HL-60/S4 (cell line): Measurements from ENCODE around the gene ATG4C.
"Not testable (repeated sequence)": the region's sequence is repeated elsewhere in the genome, so short reads cannot be mapped to it uniquely, and the experiment has no call there.

Source experiments
- in situ Hi-C: fragments of 300-500 bp; cut with MboI; formaldehyde crosslinking; loops from 2 replicates; pipeline ENCODE4 v1.14.3; 2022; ENCODE audit warnings: low sequenced_read_pairs

ATG4C gene

DNA sequence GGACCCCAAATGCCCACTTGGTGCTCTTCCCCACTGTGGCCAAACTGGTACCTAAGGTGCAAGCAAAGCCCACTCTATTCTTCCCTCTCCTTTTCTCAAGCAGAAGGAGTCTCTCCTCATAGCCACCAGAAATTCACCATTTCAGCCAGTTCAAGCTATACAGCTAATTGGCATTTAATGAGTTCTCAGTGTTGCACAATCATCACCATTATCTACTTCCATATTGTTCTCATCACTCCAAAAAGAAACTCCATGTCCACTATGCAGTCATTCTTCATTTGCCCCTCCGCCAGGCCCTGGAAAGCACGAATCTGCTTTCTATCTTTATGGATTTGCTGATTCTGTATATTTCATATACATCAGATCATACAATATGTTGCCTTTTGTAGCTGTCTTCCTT is 9.9 kb upstream of the ATG4C start:
- in situ Hi-C loops, result no loop called here

DNA sequence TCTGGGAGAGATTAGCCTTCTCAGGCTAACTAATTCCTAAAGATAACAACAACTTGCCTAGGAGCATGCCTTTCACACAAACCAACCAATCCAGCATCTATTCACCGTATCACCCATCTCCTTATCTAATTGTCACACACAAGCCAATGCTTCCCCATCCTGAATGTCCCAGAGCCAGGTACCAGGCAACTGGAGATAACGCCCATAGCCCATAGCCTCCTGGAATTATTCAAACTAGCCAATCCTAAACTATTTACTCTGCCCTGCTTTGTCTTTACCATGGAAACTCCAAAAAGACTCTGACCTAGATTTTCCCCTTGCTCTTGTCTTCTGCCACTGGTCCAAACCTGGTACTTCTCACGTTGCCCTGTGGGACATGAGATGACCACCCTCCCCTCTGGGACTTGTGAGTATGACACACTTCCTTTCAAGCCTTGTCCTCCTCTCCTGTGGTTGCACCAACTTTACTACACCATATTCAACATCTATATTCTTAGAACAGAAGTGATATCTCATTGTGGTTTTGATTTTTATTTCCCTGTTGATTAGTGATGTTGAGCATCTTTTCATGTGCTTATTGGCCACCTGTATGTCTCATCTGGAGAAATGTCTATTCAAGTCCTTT is 8.8 kb upstream of the ATG4C start:
- in situ Hi-C loops, result no loop called here

DNA sequence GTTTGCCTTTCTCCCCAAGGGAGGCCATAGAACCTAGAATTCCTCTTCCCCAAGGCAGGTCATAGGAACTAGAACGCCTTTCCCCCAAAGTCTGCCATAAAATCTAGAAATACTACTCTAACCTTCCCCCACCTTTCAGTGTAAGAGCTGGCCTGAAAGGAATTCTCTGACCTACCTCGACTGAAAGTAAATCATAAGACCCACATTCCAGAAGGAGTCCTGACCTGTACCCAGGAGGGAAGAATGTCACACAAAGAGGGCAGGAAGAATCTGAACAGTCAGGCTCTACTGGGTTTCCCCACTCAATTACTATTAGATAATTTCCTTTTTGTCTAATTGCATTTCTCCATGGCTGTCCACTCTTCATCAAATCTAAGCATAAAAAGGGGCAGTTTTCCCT is 5.7 kb upstream of the ATG4C start:
- in situ Hi-C loops, result no loop called here

DNA sequence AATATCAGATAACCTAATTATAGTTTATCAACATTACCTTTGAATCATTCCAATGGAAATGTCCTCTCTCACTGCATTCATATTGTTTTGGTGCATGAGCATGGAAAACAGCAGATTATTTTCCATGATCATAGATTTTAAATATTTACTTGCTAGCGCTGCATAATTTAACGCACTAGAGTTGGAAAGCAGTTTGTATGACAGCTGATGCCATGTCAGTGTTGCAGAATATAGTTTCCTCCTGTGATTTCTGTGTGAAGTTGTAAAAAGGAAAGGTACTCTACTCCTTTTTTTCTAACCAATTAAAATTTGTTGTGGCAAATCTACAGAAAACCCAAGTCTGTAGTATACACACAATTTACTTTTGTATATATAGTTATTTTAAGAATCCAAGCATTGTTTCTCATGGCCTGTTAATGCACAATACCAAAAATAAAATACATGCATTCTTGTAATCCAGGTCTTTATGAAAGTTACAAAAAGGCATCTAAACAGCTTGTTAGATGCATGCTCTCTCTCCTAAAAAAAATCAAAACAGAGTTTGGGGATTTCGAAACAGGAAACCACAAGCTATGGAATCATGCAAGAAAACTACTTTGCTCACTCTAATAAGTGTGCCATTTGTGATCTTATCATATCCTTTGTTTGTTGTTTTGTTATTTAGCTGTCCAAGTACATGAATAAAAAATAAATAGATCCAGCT is 1.9 kb upstream of the ATG4C start:
- in situ Hi-C loops, result no loop called here

DNA sequence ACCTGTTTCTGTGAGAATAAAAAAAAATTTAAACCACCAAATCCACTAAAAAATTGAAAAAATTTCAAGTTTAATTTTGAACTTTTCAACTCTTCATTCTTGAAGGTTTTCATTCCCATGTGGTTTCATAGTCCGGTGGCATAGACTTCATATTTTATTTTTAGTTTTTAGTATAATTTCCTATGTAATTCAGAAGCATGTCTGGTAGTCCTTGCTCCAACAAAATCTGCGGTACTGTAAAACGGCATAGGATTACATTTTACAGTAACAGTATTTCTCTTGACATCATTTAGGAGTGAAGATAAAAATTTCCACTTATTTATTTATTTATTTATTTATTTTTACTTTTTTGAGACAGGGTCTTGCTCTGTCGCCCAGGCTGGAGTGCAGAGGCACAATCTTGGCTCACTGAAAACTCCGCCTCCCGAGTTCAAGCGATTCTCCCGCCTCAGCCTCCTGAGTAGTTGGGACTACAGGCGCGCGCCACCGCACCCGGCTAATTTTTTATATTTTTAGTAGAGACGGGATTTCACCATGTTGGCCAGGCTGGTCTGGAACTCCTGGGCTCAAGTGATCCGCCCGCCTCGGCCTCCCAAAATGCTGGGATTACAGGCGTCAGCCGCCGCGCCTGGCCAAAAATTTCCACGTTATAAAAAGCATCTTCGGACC is 1.3 kb upstream of the ATG4C start:
- in situ Hi-C loops, result not testable (repeated sequence)

DNA sequence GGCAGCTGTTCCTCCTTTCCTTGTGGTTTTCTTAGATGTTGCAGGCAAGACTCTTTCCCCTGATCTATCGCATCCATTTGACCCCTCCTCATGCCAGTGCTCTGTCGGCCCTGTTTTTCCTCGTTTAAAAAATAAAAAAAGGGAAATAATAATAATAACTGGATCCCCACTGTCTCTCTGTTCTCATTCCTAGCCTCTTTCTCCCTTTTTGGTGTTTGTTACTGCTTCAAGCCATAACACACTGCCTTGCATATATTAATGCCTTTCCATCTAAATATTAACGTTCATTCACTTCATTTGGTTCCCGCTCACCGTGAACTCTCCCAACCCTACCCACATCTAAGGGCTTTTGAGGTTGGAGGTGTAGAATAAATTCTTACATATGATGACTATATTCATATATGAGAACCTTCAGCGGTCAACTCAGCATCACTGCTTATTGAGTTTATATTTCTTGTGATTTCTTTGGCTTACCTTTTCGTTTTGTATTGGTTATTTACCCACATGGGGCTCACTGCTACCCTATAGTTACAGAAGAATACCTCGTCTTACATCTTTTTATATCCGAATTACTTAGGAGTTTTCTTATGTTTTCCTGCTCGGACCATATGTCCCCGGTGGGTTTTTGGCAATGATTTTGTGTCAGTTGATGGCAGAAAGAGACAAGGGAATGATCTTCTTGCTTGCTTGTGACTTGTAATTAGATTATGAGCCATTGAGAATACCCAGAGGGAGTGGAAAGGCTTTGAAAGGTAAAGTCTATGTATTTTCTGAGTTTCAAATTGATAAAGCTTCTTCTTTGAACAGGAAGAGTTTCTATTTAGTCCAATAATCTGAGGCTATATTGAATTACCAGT is 805 bp downstream of the ATG4C start:
- in situ Hi-C loops, result no loop called here

DNA sequence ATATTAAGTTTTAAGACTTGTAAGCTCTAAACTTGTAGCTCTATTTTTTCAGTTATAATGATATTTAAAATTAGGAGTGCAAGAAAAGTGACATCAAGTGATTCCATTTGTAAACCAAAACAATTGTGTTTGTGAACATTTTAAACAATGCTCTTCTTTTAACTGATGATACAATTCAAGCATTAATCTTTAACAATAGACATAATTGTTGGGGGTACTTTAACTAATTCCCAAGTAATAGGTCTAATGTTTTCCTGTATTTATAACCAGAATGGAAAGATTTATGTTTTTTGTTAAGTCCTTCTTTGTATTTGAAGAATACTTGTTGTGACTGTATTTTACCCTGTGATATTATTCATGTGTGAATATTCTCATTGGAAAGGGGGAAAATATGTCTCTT is 6.8 kb downstream of the ATG4C start:
- in situ Hi-C loops, result no loop called here

DNA sequence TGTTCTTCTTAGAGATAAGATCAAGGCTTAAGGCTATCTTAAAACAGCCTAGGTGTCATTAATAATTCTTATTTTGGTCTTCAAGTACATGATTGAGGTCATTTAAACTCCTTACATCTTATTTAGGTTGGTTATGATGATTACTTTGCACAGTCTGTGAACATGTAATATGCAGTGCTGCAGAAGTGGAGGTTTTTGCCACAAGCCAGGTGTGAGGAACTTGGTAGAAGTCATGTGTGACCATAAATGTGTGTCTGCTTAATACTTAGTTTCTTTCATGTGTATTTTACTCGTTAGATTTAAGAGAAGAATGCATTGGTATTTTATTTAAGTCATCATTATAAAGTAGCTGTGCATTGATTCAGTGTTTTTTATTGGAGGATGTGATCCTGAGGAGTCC is 10.1 kb downstream of the ATG4C start:
- in situ Hi-C loops, result no loop called here

DNA sequence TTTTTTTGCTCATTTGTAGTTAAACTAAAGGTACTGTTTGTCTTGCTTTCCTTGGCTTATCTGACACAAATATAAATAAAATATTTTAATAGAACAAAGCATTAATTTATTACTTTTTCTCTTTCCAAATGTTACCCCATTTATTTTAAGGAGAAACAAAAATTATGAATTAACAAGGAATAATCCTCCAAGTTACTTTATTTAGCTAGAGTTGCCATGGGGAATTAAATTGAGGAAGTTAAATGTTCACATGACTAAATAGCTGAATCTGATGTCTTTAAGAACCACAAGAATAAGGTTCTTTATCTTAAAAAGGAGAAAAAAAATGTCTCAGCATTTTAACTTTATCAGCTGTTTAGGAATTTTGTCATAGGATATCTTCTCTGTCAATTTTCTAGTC is 12.3 kb downstream of the ATG4C start:
- in situ Hi-C loops, result no loop called here

DNA sequence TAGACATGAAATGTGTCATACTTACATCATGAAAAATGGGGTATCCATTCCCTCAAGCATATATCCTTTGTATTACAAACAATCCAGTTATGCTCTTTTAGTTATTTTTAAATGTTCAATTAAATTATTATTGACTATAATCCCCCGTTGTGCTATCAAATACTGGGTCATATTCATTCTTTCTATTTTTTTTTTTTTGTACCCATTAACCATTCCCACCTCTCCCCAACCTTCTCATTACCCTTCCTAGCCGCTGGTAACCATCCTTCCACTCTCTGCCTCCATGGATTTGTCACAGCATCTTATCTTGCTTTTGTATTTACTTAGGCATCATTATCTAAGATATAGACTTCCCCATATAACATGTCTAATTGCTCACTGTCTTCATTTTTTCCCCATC is 15.8 kb downstream of the ATG4C start:
- in situ Hi-C loops, result no loop called here

DNA sequence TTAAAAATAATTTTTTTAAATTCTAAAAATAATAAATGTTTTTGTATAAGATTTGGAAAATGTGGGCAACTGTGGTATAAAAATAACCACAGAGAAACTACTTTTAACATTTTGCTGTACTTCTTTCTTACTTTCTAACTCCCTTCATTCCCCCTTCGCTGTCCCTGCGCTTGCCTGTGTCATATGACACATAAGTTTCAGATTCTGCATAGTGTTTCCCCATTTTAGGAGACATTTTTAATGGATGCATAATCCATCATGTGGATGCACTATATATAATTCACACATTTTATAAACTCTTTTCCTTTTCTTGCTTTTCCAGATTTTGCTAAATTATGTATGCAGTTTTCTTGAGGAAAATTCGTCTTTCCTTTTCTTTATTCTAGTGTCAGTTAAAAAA is 16.3 kb downstream of the ATG4C start:
- in situ Hi-C loops, result no loop called here

DNA sequence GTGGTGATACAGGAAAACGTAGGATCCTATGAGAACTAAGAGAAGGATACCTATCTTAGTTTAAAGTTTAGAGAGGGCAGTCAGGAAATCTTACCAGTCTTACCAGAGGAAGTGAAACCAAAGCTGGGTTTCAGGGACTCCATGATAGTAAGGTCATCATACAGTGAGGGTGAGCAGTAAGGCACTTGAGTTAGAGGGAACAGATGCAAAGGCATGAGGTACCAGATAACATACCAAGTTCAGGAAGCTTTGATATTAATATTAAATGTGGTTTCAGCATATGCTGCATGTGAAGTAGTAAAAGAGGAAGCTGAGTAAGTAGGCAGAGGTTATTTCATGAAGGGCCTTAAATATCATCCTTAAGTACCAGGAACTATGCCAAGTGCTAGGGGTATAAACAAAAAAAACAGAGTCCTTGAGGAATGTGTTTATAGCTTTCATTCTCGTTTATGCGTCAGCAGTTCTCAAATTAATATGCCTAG is 16.9 kb downstream of the ATG4C start:
- in situ Hi-C loops, result no loop called here

DNA sequence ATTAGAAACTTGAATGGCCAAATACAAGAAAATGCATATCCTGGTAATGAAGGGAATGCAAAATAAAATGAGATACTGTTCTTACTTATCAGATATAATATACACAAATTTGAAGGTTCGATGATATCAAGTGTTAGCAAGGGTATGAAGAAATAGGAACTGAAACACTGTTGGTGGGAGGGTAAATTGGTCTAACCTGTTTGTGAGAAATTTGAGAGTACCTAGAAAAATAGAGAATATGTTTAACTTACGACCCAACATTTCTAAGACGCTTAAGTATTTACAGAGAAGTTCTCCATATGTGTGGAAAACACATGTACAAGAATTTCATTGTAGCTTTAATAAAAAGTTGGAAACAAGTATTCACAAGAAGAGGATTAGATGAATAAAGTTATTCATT is 25.9 kb downstream of the ATG4C start:
- in situ Hi-C loops, result no loop called here

DNA sequence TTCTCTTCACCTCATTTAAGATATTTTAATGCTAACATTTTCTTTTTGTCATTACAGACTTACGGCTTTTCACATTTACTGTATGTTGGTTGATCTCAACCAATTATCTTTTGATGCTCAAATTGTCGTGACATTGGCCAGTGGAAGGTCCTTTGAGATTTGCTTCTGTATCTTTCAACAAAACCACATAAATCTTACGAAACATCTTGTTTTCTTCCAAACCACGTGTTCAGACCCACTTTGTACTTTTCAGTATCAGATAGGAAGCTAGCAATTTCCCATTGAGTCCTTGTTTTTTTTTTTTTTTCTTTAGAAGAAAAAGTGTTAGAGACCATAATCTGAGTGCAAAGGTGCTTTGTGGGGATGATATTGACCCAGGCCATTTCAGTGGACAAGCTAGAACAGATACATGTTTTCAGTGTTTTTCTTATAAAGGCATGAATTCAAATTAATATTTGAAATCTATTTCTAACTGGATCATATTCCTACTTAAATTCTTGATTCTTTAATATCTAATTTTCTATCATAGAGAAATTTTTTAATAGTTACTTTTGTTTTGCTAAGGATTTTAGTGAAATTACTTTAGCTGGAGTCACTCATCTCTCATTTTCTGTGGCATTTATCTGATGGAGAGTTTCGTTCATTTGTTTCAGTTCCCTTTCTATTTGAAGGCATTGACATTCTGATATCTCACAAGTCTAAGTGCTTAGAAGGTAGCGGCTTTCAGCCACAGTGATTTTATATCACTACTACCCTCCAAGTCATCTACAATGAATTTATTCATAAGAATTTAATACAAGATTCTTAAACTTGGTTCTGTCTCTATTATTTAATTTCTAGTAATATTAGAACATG is 26.7 kb downstream of the ATG4C start:
- in situ Hi-C loops, result no loop called here

DNA sequence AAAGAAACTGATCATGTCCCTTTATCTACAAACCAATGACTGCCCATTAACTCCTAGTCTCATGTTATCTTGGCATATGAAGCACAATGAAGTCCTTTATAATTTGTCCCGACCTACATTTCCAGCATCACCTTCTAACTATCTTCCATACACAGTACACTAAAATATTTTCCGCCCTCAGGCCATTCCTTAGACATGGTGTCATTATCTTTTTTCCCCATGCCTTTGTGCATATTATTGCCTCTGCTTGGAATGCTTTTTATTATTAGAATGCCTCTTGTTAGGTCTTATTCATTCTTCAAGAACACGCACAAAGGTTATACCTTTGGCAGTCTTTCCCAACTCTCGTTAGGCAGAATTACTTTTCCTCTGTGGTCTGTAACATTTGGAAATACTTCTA is 39.6 kb downstream of the ATG4C start:
- in situ Hi-C loops, result no loop called here

DNA sequence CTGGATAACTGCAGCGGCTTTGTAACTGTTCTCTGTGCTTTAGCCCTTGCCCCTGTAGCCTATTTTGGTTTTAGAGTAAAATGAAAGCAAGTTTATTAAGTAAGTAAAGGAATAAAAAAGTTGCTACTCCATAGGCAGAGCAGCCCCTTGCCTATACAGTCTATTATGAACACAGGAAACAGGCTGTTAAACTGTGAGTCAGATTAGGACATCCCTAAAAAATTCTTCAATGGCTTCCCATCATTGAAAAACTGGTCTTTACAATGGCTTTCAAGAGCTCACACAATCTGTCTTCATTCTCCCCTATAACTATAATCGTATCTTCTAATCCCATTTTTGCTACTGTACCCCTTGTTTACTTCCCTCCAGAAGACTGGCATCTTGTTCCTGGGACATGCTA is 43.0 kb downstream of the ATG4C start:
- in situ Hi-C loops, result no loop called here

DNA sequence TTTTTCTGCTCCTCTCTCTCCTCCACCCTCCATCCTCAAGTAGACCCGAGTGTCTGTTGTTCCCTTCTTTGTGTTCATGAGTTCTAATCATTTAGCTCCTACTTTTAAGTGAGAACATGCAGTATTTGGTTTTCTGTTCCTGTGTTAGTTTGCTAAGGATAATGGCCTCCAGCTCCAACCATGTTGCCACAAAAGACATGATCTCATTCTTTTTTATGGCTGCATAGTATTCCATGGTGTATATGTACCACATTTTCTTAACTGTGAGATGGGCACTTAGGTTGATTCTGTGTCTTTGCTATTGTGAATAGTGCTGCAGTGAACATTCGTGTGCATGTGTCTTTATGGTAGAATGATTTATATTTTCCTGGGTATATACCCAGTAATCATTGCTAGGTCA is 43.9 kb downstream of the ATG4C start:
- in situ Hi-C loops, result not testable (repeated sequence)

DNA sequence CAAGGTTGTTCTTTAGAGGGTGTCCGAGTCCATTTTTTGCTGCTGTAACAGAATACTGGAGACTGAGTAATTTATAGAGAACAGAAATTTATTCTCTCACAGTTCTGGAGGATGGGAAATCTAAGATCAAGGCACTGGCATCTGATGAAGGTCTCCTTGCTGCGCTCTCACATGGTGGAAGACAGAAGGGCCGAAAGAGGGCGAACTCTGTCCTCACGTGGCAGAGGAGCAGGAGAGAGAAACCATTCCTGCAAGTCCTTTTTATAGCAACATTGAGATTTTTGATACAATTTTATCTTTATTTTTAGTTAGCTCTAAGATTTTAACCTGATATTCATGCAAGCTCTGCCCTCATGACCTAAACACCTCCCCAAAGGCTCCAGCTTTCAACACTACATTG is 48.3 kb downstream of the ATG4C start:
- in situ Hi-C loops, result no loop called here

DNA sequence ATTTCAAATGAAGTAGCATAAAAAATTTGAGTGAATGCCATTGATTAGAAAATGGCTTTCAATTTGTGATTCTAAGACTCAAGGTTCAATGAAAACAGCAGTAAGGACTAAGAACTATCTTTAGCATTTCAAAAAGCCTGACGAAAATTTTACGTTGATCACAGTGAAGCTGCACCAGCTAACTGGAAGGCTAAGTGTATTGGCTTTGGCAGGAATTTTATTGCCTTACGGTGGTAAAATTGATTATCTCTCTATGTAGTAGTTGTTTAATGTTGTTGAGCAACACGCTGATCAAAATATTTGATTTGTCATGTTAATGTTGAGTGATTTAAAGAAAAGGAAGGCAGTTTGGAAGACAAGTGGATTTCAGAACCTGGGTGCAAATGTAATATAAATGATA is 49.6 kb downstream of the ATG4C start:
- in situ Hi-C loops, result no loop called here

DNA sequence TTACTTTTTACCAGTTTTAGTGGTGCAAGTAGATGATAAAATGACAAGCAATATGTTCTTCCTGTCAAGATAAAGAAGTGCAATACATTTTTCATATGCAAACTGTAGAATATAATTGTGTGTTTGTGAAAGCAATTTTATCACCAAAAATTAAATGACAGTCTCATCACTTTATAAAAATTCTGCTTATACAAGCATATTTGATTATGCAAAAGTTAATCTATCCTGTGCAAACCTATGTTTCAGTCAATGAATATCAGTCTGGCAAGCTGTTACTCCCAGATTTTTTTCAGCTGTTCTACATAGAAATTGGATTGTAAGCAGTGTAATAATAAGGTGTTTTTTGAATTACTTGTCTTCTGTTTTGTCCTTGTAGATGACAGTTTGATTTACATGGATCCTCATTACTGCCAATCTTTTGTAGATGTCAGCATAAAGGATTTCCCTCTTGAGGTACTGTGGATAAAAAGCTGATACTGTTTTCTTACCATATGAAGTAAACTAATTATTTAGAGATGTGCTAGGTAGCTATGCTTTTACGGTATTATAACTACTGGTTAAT is 50.5 kb downstream of the ATG4C start:
- in situ Hi-C loops, result no loop called here
